B cell (primary cell): ENCODE data around the gene CES3.

Source experiments
- CTCF ChIP-seq: fragments of 200-600 bp; IDR thresholded peaks from one replicate; pipeline ENCODE4 v1.8.0; 2022; ENCODE audit warnings: antibody characterized with exemption, mild to moderate bottlenecking
- EZH2 ChIP-seq: IDR thresholded peaks from 2 replicates; pipeline ENCODE4 v1.6.1; 2012; ENCODE audit warnings: borderline replicate concordance, low read depth, mild to moderate bottlenecking, moderate library complexity, low read length; ENCODE audit not compliant: insufficient read depth, poor library complexity, severe bottlenecking

GRCh38 chr16:67021321-67021720 is 60.3 kb downstream of the CES3 start:
- TF ChIP-seq CTCF (no peak), EZH2 (no peak)
